NAMALWA (cell line): ENCODE measurements around the gene SVBP.
"Not testable (repeated sequence)": the region's sequence is repeated elsewhere in the genome, so short reads cannot be mapped to it uniquely, and the experiment has no call there.

Source experiments
- DNase-seq: peaks from one replicate; pipeline ENCODE4 v3.0.0-alpha.2; 2015; ENCODE audit warnings: low spot score

SVBP gene

GRCh38 chr1:42816585-42817439 is at the start of gene SVBP, which contains the start of gene ERMAP:
TSS of gene SVBP (minus strand) at chr1:42817397. CDS start at chr1:42816544, 853 bp downstream.
TSS of gene ERMAP (plus strand) at chr1:42817122. CDS start at chr1:42830449, 13,327 bp downstream.
- peak; percentile 93 for DNase-seq

GRCh38 chr1:42866549-42866948 is 49.4 kb upstream of the SVBP start:
- DNase-seq, result no peak

GRCh38 chr1:42861014-42861399 is 43.8 kb upstream of the SVBP start:
- DNase-seq, result no peak

- peak; percentile 24 for DNase-seq
These were observed 43.3 kb upstream of the SVBP start for GRCh38 chr1:42860339-42861013.

- not testable (repeated sequence) for DNase-seq
These were observed 42.2 kb upstream of the SVBP start for GRCh38 chr1:42859366-42859765.

- not testable (repeated sequence) for DNase-seq
These were observed 39.4 kb upstream of the SVBP start for GRCh38 chr1:42856554-42856953.

- no peak for DNase-seq
These were observed 36.1 kb upstream of the SVBP start for GRCh38 chr1:42853116-42853884.

- DNase-seq, result peak; percentile 21
These were observed 35.4 kb upstream of the SVBP start for GRCh38 chr1:42852608-42852980.

- peak; percentile 15 for DNase-seq
These were observed 34.9 kb upstream of the SVBP start for GRCh38 chr1:42851960-42852607.

- peak; percentile 34 for DNase-seq
These were observed 34.2 kb upstream of the SVBP start for GRCh38 chr1:42851420-42851819.

- no peak for DNase-seq
These were observed 32.7 kb upstream of the SVBP start for GRCh38 chr1:42849944-42850343.

- DNase-seq, result no peak
These were observed 31.8 kb upstream of the SVBP start for GRCh38 chr1:42848823-42849537.

GRCh38 chr1:42847721-42848460 is 30.7 kb upstream of the SVBP start:
- DNase-seq, result no peak

GRCh38 chr1:42847111-42847595 is 30.0 kb upstream of the SVBP start:
- peak; percentile 43 for DNase-seq

- peak; percentile 98 for DNase-seq
These were observed 29.3 kb upstream of the SVBP start, which contains the start of gene ZNF691 for GRCh38 chr1:42846257-42847110. TSS of gene ZNF691 (plus strand) at chr1:42846613. CDS start at chr1:42849659, 3,046 bp downstream.

GRCh38 chr1:42845866-42846256 is 28.7 kb upstream of the SVBP start:
- DNase-seq, result no peak

- DNase-seq, result no peak
These were observed 28.0 kb upstream of the SVBP start for GRCh38 chr1:42845193-42845592.

GRCh38 chr1:42844592-42845140 is 27.5 kb upstream of the SVBP start:
- no peak for DNase-seq
